Adrenal gland (tissue), 12 donors: ENCODE results near the gene RGS8. TPM values are rescaled to one million over a fixed set of nuclear protein-coding genes. Genes with fewer than 3 reads are reported as not detected.

Experiments
- DNase-seq, 7 donors: peaks; one replicate each; pipeline ENCODE4 v3.0.0-alpha.2; 2019 to 2020
- H3K27ac ChIP-seq, 5 donors: fragments of 200-600 bp; sonication (generic) in 4 of 5; 1 replicate in 3 of 5; 2 replicates in 2 of 5; pipeline versions ENCODE4 v1.5.1 to v1.8.0; 2016 to 2020; ENCODE audit warnings: mild to moderate bottlenecking in 1 of 5
- H3K27me3 ChIP-seq: fragments of 200-600 bp; 2 replicates; pipeline ENCODE4 v1.8.0; 2021
- H3K36me3 ChIP-seq, 2 donors: fragments of 200-600 bp; replicated peaks in 1 of 2; 1 replicate in 1 of 2; 2 replicates in 1 of 2; pipeline versions ENCODE4 v1.5.1 to v1.8.0; 2018 to 2022
- H3K4me1 ChIP-seq, 2 donors: fragments of 200-600 bp; replicated peaks in 1 of 2; 1 replicate in 1 of 2; 2 replicates in 1 of 2; pipeline versions ENCODE4 v1.5.1 to v1.8.0; 2018 to 2021
- H3K4me3 ChIP-seq, 4 donors: fragments of 200-600 bp; sonication (generic) in 3 of 4; one replicate each; pipeline ENCODE4 v1.5.1; 2016 to 2018
- H3K9me3 ChIP-seq, 3 donors: fragments of 200-600 bp; sonication (generic) in 1 of 3; replicated peaks in 1 of 3; 1 replicate in 2 of 3; 2 replicates in 1 of 3; pipeline versions ENCODE4 v1.5.1 to v1.8.0; 2016 to 2021
- POLR2A ChIP-seq, 2 donors: fragments of 450-650 bp; IDR thresholded peaks; one replicate each; pipeline ENCODE4 v1.6.1; 2017; ENCODE audit warnings: antibody characterized with exemption in 2 of 2, mild to moderate bottlenecking in 2 of 2, moderate library complexity in 1 of 2
- WGBS, 4 donors: extraction: QIAGEN DNeasy Blood & Tissue Kit in 2 of 4; methylation state at CpG; one replicate each; pipeline versions ENCODE4 v1.1.5 to v1.1.7; 2013 to 2017; 5-methylcytosine and 5-hydroxymethylcytosine counted together
- intact Hi-C, 2 donors: fragments of 100-400 bp; cut with DNase I; formaldehyde crosslinking; loops; one replicate each; pipeline versions ENCODE4 v1.14.1 to v1.15.0; 2022 to 2023
- polyA plus RNA-seq, 3 donors: library from polyadenylated mRNA; stranded (reverse); fragments of 200-250 nt in 2 of 3; fragments of 350-450 nt in 1 of 3; fragmentation: Illumina TruSeq in 1 of 3; extraction: RNeasy Lipid Tissue Mini Kit (QIAGEN cat#74804) in 1 of 3; gene quantifications; one replicate each; pipeline ENCODE4 v1.2.3, GENCODE V29; 2013 to 2014
- total RNA-seq, 9 donors: library from RNA; depleted of rRNA in 4 of 9; stranded (reverse); fragments of >200 nt in 4 of 9; fragments of 120-200 nt in 1 of 9; fragmentation: NEBNext Ultra II Directional in 1 of 9; extraction: Animal tissue kit (Norgen Biotek cat#: 25700) in 1 of 9; gene quantifications; one replicate each; pipeline versions ENCODE4 v1.1.0 to v1.2.4, GENCODE V29; 2013 to 2023
- TF ChIP-seq, protein P1 (sequence below), 6 experiments: fragments of 450-650 bp in 4 of 6; fragments of 200-600 bp in 2 of 6; sonication (generic) in 1 of 6; IDR thresholded peaks; 1 replicate in 5 of 6; 2 replicates in 1 of 6; pipeline versions ENCODE4 v1.5.1 to v1.8.0; 2016 to 2021; ENCODE audit warnings: antibody characterized with exemption in 6 of 6, mild to moderate bottlenecking in 2 of 6, moderate library complexity in 1 of 6
- donor health status: healthy with polysubstance abuse.
- donor health status: Bipolar disorder and iron deficiency.
- donor health status: DM: yes; HTN: yes; CAD: no.
- donor health status: DM: no; HTN: no; CAD: no.
- donor health status: DM: no; HTN: no; CAD: no.
- donor health status: DM: yes; HTN: yes; CAD: no.

RGS8 gene
- total and polyA plus RNA-seq, 12 donors: 0.40 to 11.8 (median 1.2) TPM

DNA sequence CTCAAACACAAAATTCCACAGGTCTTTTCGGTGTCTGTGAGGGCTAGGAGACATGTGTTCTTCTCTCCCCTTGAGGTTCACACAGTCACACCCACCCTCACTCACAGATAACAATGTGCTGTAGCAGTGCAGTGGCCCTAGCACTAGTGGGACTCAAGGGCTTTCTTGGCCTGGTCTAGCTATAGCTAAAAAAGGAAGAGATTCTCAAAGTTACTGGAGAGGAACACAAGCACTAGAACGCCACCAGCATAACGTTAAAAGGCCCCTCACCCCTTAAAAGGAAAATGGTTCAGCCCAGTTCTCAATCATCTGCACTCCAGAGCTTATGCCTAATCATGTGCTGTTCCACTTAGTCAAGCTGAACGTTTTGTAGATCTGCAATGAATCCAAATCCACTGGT is 39.5 kb downstream of the RGS8 start:
- no peak overlapping the region for H3K27ac ChIP-seq
- H3K4me1 ChIP-seq: no peaks in the 10 kb centered on the region
- no peak overlapping the region for H3K4me3 ChIP-seq
- DNase-seq: no peak
- TF ChIP-seq, protein P1, sequence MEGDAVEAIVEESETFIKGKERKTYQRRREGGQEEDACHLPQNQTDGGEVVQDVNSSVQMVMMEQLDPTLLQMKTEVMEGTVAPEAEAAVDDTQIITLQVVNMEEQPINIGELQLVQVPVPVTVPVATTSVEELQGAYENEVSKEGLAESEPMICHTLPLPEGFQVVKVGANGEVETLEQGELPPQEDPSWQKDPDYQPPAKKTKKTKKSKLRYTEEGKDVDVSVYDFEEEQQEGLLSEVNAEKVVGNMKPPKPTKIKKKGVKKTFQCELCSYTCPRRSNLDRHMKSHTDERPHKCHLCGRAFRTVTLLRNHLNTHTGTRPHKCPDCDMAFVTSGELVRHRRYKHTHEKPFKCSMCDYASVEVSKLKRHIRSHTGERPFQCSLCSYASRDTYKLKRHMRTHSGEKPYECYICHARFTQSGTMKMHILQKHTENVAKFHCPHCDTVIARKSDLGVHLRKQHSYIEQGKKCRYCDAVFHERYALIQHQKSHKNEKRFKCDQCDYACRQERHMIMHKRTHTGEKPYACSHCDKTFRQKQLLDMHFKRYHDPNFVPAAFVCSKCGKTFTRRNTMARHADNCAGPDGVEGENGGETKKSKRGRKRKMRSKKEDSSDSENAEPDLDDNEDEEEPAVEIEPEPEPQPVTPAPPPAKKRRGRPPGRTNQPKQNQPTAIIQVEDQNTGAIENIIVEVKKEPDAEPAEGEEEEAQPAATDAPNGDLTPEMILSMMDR (IDR thresholded peaks at IDR 0.05): no peak
- TF ChIP-seq POLR2A (IDR thresholded peaks at IDR 0.05): no peak
- intact Hi-C loops: no loop called here
- H3K36me3 ChIP-seq: no peaks in the 10 kb centered on the region
- H3K9me3 ChIP-seq: no peaks in the 10 kb centered on the region
- WGBS, 4 donors: 79 to 89% (median 87%) methylated on average over 4 of the region's 4 CpGs
- no peaks in the 10 kb centered on the region for H3K27me3 ChIP-seq

DNA sequence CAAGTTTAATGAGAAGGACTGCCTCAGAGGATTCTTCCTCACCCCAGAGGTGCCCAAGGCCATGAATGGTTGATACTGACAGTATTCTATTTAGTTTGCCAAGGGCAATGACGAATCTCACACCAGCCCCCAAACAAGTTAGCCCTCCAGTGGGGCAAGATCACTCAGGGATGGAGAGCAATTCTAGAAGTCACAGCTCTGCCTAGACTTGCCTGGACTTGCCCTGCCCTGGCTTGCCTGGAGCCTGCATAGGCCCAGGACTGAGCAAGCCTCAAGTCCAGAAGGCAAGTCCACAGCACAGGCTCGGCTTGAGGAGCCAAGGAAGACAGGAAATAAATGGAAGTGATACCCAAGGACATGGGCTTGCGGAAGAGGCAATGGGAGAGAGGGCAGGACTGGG is 40.7 kb downstream of the RGS8 start:
- H3K27me3 ChIP-seq: no peaks in the 10 kb centered on the region
- H3K9me3 ChIP-seq: no peaks in the 10 kb centered on the region
- no peak for DNase-seq
- H3K27ac ChIP-seq: no peak overlapping the region
- 86 to 92% (median 91%) methylated on average over 3 of the region's 3 CpGs for WGBS, 4 donors
- no peak for TF ChIP-seq POLR2A (IDR thresholded peaks at IDR 0.05)
- TF ChIP-seq, protein P1 (IDR thresholded peaks at IDR 0.05): no peak
- intact Hi-C loops: no loop called here
- H3K4me1 ChIP-seq: no peaks in the 10 kb centered on the region
- no peak overlapping the region for H3K4me3 ChIP-seq
- no peaks in the 10 kb centered on the region for H3K36me3 ChIP-seq

DNA sequence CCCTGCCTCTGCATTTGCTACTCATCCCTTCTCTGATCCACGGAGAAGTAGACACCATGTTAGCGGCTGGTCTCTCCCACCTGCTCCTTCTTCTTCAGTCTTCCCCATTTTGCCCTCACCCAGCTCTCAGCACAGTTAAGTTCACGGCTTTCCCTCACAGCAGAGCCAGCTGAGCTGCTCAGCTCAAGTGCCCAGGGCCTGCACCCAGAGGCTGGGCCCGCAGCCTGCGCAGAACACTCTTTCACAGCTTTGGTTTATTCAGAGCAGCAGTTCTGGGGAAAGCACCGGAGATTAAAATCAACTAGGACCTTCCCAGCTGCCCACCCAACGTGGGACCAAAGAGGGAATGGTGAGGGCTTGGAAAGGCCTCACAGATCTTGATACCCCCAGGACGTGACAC is 41.9 kb downstream of the RGS8 start:
- WGBS, 4 donors: 95 to 99% (median 96%) methylated on average over 8 of the region's 8 CpGs
- H3K4me1 ChIP-seq: no peaks in the 10 kb centered on the region
- no peak overlapping the region for H3K4me3 ChIP-seq

DNA sequence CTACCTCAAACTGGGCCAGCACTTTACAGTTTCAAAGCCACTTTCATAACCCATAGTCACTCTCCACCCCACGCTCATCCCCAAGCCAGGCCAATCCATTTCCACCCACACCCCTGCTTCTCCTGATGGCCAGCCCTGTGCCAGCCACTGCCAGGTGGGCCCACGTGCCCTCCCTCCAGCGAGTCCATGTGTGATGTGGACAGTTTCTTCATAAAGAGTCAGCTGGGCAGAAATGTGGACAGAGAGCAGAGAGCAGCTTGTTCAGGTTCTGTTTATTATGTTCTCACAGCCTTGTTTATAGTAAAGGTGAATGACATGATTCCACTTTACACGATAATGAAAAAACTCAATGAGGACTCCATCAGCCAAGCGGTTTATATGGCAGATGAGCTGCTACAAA is 42.8 kb downstream of the RGS8 start:
- TF ChIP-seq, protein P1 (IDR thresholded peaks at IDR 0.05): no peak
- no peak for TF ChIP-seq POLR2A (IDR thresholded peaks at IDR 0.05)
- Histone ChIP-seq H3K27ac (no peak overlapping the region), H3K4me1 (no peaks in the 10 kb centered on the region), H3K36me3 (no peaks in the 10 kb centered on the region), H3K9me3 (no peaks in the 10 kb centered on the region), H3K27me3 (no peaks in the 10 kb centered on the region), H3K4me3 (no peak overlapping the region)
- intact Hi-C loops: no loop called here
- DNase-seq: no peak
- WGBS, 4 donors: 90 to 96% (median 91%) methylated on average over 5 of the region's 5 CpGs

More for the DNA sequence above, 41.9 kb downstream of the RGS8 start:
- intact Hi-C loops: no loop called here
- TF ChIP-seq, protein P1 (IDR thresholded peaks at IDR 0.05): no peak
- H3K36me3 ChIP-seq: no peaks in the 10 kb centered on the region
- no peaks in the 10 kb centered on the region for H3K27me3 ChIP-seq
- no peak for DNase-seq
- H3K27ac ChIP-seq: no peak overlapping the region
- H3K9me3 ChIP-seq: no peaks in the 10 kb centered on the region
